SK-N-SH treated with all-trans-retinoic acid at 6 μM for 48 hours (cell line): ENCODE data around the gene ABI3BP.

Experiments
- ATAC-seq: fragments of 200-7000 bp; cut with Tn5 transposase; 3 replicates; pipeline ENCODE4 v1.9.1; 2020; ENCODE audit warnings: mild to moderate bottlenecking, moderate library complexity
- BACH2 ChIP-seq: fragments of 250-450 bp; sonication (Bioruptor Pico); IDR thresholded peaks from 2 replicates; pipeline ENCODE4 v1.9.0; 2021; ENCODE audit warnings: mild to moderate bottlenecking, borderline replicate concordance
- CSDC2 ChIP-seq: fragments of 250-450 bp; sonication (Bioruptor Pico); IDR thresholded peaks from 2 replicates; pipeline ENCODE4 v1.5.0; 2020; ENCODE audit warnings: mild to moderate bottlenecking, moderate library complexity
- CSRNP3 ChIP-seq: fragments of 250-450 bp; sonication (Bioruptor Pico); IDR thresholded peaks from 2 replicates; pipeline ENCODE4 v1.5.1; 2021; ENCODE audit warnings: mild to moderate bottlenecking, moderate library complexity
- ESRRG ChIP-seq: fragments of 250-450 bp; sonication (Bioruptor Pico); IDR thresholded peaks from 2 replicates; pipeline ENCODE4 v1.6.1; 2021; ENCODE audit warnings: mild to moderate bottlenecking
- GLIS3 ChIP-seq: fragments of 250-450 bp; sonication (Bioruptor Pico); IDR thresholded peaks from 2 replicates; pipeline ENCODE4 v1.5.0; 2020; ENCODE audit warnings: mild to moderate bottlenecking, moderate library complexity
- OSR1 ChIP-seq: fragments of 250-450 bp; sonication (Bioruptor Pico); IDR thresholded peaks from 2 replicates; pipeline ENCODE4 v1.8.0; 2022; ENCODE audit warnings: moderate library complexity, mild to moderate bottlenecking, inconsistent platforms
- POU6F1 ChIP-seq: fragments of 250-450 bp; sonication (Bioruptor Pico); IDR thresholded peaks from 2 replicates; pipeline ENCODE4 v1.8.0; 2021; ENCODE audit warnings: low read depth, mild to moderate bottlenecking, moderate library complexity, borderline replicate concordance
- PPARA ChIP-seq: fragments of 250-450 bp; sonication (Bioruptor Pico); IDR thresholded peaks from 2 replicates; pipeline ENCODE4 v1.5.0; 2020; ENCODE audit warnings: mild to moderate bottlenecking, borderline replicate concordance
- RARB ChIP-seq: fragments of 250-450 bp; sonication (Bioruptor Pico); IDR thresholded peaks from 2 replicates; pipeline ENCODE4 v1.8.0; 2021; ENCODE audit warnings: mild to moderate bottlenecking, moderate library complexity
- SNAI2 ChIP-seq: fragments of 250-450 bp; sonication (Bioruptor Pico); IDR thresholded peaks from 2 replicates; pipeline ENCODE4 v1.5.0; 2020; ENCODE audit warnings: mild to moderate bottlenecking, moderate library complexity
- TCF4 ChIP-seq: fragments of 250-450 bp; sonication (Bioruptor Pico); IDR thresholded peaks from 2 replicates; pipeline ENCODE4 v1.8.0; 2021; ENCODE audit warnings: mild to moderate bottlenecking, moderate library complexity, borderline replicate concordance
- TOX ChIP-seq: fragments of 250-450 bp; sonication (Bioruptor Pico); IDR thresholded peaks from 2 replicates; pipeline ENCODE4 v1.8.0; 2021; ENCODE audit warnings: mild to moderate bottlenecking, moderate library complexity, borderline replicate concordance
- TSHZ2 ChIP-seq: fragments of 250-450 bp; sonication (Bioruptor Pico); IDR thresholded peaks from 2 replicates; pipeline ENCODE4 v1.5.0; 2020; ENCODE audit warnings: mild to moderate bottlenecking, moderate library complexity
- ZC3H10 ChIP-seq: fragments of 250-450 bp; sonication (Bioruptor Pico); IDR thresholded peaks from 2 replicates; pipeline ENCODE4 v1.5.1; 2021; ENCODE audit warnings: mild to moderate bottlenecking, moderate library complexity
- ZFP3 ChIP-seq: fragments of 250-450 bp; sonication (Bioruptor Pico); IDR thresholded peaks from 2 replicates; pipeline ENCODE4 v1.5.0; 2020; ENCODE audit warnings: mild to moderate bottlenecking, moderate library complexity
- ZFP30 ChIP-seq: fragments of 450-650 bp; formaldehyde crosslinking; IDR thresholded peaks from 2 replicates; pipeline ENCODE4 v1.5.0; 2022; ENCODE audit warnings: mild to moderate bottlenecking, moderate library complexity
- ZNF565 ChIP-seq: fragments of 450-650 bp; formaldehyde crosslinking; conservative IDR thresholded peaks from 2 replicates; pipeline ENCODE4 v1.5.0; 2020; ENCODE audit warnings: low read depth, mild to moderate bottlenecking, moderate library complexity
- ZNF70 ChIP-seq: fragments of 450-650 bp; formaldehyde crosslinking; IDR thresholded peaks from 2 replicates; pipeline ENCODE4 v1.5.0; 2020; ENCODE audit warnings: mild to moderate bottlenecking, moderate library complexity
- ZNF8 ChIP-seq: fragments of 450-650 bp; formaldehyde crosslinking; IDR thresholded peaks from 2 replicates; pipeline ENCODE4 v1.5.0; 2020; ENCODE audit warnings: mild to moderate bottlenecking, moderate library complexity
- TF ChIP-seq, protein P1 (sequence below): fragments of 250-450 bp; sonication (Bioruptor Pico); IDR thresholded peaks from 2 replicates; pipeline ENCODE4 v1.5.1; 2020; ENCODE audit warnings: low read depth, mild to moderate bottlenecking, moderate library complexity
- TF ChIP-seq, protein P2 (sequence below): fragments of 250-450 bp; sonication (Bioruptor Pico); IDR thresholded peaks from 2 replicates; pipeline ENCODE4 v1.8.0; 2020; ENCODE audit warnings: mild to moderate bottlenecking, moderate library complexity, borderline replicate concordance

The ABI3BP gene

GRCh38 chr3:100803711-100804110 lies 189.5 kb downstream of the ABI3BP start (continued):
- TF ChIP-seq CSRNP3 (CRISPR knock-in tag) = no peak
- TF ChIP-seq ZNF70 (CRISPR knock-in tag) = no peak

DNA sequence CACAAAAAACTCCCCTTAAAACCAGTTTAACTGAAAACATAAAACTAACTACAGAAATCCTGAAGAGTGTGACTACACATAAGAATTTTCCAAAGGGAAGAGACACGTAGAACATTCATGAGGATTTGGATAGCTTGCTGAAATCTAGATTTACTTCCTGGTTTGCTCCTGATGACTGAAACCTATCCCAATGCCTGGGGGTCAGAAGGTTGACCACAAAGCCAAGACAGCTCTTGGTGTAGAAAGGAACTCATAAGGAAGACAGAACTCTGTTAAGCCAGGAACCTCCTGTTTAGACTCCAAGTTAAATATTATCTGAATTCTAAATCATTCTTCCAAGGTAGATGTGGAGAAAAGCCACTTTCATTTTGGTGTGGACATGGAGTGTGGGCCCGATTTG lies 191.1 kb downstream of the ABI3BP start:
- ATAC-seq = no peak
- TF ChIP-seq ZFP3 (CRISPR knock-in tag) = no peak
- TF ChIP-seq ZNF70 (CRISPR knock-in tag) = no peak
- TF ChIP-seq RARB (CRISPR knock-in tag) = no peak
- TF ChIP-seq ZFP30 (CRISPR knock-in tag) = no peak
- no peak for TF ChIP-seq POU6F1
- TF ChIP-seq TCF4 (CRISPR knock-in tag) = no peak
- no peak for TF ChIP-seq BACH2
- TF ChIP-seq OSR1 = no peak

GRCh38 chr3:100798012-100798411 lies 195.2 kb downstream of the ABI3BP start:
- ATAC-seq = no peak
- TF ChIP-seq SNAI2 (CRISPR knock-in tag) (no peak), POU6F1 (no peak), ZFP30 (CRISPR knock-in tag) (no peak), TSHZ2 (CRISPR knock-in tag) (no peak), BACH2 (no peak), RARB (CRISPR knock-in tag) (no peak), TCF4 (CRISPR knock-in tag) (no peak), PPARA (no peak), ZFP3 (CRISPR knock-in tag) (no peak), ZNF8 (no peak), TOX (CRISPR knock-in tag) (no peak), ZC3H10 (no peak), CSRNP3 (CRISPR knock-in tag) (no peak), ZNF565 (CRISPR knock-in tag) (no peak), ESRRG (CRISPR knock-in tag) (no peak), GLIS3 (CRISPR knock-in tag) (no peak), OSR1 (no peak), CSDC2 (CRISPR knock-in tag) (no peak)
- TF ChIP-seq, protein P1, sequence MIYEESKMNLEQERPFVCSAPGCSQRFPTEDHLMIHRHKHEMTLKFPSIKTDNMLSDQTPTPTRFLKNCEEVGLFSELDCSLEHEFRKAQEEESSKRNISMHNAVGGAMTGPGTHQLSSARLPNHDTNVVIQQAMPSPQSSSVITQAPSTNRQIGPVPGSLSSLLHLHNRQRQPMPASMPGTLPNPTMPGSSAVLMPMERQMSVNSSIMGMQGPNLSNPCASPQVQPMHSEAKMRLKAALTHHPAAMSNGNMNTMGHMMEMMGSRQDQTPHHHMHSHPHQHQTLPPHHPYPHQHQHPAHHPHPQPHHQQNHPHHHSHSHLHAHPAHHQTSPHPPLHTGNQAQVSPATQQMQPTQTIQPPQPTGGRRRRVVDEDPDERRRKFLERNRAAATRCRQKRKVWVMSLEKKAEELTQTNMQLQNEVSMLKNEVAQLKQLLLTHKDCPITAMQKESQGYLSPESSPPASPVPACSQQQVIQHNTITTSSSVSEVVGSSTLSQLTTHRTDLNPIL = no peak
- TF ChIP-seq, protein P2, sequence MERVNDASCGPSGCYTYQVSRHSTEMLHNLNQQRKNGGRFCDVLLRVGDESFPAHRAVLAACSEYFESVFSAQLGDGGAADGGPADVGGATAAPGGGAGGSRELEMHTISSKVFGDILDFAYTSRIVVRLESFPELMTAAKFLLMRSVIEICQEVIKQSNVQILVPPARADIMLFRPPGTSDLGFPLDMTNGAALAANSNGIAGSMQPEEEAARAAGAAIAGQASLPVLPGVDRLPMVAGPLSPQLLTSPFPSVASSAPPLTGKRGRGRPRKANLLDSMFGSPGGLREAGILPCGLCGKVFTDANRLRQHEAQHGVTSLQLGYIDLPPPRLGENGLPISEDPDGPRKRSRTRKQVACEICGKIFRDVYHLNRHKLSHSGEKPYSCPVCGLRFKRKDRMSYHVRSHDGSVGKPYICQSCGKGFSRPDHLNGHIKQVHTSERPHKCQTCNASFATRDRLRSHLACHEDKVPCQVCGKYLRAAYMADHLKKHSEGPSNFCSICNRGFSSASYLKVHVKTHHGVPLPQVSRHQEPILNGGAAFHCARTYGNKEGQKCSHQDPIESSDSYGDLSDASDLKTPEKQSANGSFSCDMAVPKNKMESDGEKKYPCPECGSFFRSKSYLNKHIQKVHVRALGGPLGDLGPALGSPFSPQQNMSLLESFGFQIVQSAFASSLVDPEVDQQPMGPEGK (CRISPR knock-in tag) = no peak
